Esophagus squamous epithelium (tissue), 4 donors: ENCODE measurements around the gene CAMSAP3.

Source experiments
- POLR2A ChIP-seq, 4 donors: fragments of 450-650 bp; IDR thresholded peaks; one replicate each; pipeline ENCODE4 v1.6.1; 2017; ENCODE audit warnings: antibody characterized with exemption in 4 of 4, mild to moderate bottlenecking in 4 of 4, moderate library complexity in 3 of 4
- TF ChIP-seq, protein P1 (sequence below), 6 experiments: fragments of 450-650 bp in 4 of 6; fragments of 200-600 bp in 2 of 6; sonication (generic) in 2 of 6; IDR thresholded peaks; one replicate each; pipeline ENCODE4 v1.5.1; 2016 to 2019; ENCODE audit warnings: antibody characterized with exemption in 6 of 6, mild to moderate bottlenecking in 4 of 6, moderate library complexity in 4 of 6

DNA sequence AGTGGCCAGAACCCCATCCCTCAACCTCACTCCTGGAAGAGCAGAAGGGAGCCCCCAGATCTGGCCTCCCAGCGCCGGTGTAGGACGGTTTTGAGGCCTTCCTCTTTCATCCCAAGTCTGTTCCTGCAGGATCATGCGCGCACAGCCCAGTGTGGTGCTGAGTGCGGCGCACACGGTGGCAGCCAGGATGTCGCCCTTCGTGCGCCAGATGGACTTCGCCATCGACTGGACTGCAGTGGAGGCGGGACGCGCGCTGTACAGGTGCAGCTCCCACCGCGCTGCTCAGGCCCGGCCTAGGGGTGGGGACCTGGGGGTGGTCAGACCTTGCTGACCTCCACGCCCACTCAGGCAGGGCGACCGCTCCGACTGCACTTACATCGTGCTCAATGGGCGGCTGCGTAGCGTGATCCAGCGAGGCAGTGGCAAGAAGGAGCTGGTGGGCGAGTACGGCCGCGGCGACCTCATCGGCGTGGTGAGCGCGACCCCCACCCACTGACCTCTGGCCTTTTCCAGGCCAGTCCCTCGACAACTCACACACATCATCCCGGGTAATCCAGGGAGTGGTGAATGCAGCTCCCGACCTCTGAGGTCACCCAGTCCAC is 45.4 kb upstream of the CAMSAP3 start:
- TF ChIP-seq, protein P1, sequence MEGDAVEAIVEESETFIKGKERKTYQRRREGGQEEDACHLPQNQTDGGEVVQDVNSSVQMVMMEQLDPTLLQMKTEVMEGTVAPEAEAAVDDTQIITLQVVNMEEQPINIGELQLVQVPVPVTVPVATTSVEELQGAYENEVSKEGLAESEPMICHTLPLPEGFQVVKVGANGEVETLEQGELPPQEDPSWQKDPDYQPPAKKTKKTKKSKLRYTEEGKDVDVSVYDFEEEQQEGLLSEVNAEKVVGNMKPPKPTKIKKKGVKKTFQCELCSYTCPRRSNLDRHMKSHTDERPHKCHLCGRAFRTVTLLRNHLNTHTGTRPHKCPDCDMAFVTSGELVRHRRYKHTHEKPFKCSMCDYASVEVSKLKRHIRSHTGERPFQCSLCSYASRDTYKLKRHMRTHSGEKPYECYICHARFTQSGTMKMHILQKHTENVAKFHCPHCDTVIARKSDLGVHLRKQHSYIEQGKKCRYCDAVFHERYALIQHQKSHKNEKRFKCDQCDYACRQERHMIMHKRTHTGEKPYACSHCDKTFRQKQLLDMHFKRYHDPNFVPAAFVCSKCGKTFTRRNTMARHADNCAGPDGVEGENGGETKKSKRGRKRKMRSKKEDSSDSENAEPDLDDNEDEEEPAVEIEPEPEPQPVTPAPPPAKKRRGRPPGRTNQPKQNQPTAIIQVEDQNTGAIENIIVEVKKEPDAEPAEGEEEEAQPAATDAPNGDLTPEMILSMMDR (IDR thresholded peaks at IDR 0.05): no peak
- TF ChIP-seq POLR2A (IDR thresholded peaks at IDR 0.05): no peak
